NCI-H446 (cell line): Measurements from ENCODE around the gene STK24.

ENCODE experiments used
- DNase-seq, 2 experiments: peaks; one replicate each; lab custom pipeline; 2025; lab: John Stamatoyannopoulos, UW

Gene STK24

DNA sequence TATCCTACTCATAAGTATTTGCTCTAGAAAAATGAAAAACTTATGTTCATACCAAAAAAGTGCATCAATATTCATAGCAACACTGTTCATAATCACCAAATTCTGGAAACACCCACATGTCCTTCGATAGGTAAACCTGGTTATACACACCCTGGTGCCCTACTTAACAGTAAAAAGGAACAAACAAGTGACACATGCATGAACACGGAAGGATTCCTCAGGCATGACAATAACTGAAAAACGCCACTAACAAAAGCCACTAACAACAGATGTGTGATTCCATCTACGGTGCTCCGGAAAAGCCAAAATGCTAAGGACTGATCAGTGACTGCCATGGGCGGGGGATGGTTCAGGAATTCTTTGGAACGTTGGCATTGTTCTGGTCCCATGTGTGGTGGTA is 65.5 kb downstream of the STK24 start:
- DNase-seq = no peak

DNA sequence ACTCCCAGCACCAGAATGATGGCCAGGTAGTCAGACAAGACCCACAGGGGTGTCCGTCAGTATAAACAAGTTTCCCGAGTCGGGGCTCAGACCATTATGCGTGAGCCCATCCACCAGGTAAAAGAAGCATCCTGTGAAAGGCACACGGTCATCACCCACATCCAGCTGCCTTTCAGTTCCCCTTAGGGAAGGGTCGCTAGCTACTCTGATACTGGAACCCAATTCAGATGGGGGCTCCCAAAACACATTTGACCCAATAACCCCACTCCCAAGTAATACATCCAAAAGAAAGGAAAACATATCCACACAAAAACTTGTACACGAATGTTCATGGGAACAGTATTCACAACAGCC is 66.8 kb downstream of the STK24 start:
- DNase-seq = no peak

DNA sequence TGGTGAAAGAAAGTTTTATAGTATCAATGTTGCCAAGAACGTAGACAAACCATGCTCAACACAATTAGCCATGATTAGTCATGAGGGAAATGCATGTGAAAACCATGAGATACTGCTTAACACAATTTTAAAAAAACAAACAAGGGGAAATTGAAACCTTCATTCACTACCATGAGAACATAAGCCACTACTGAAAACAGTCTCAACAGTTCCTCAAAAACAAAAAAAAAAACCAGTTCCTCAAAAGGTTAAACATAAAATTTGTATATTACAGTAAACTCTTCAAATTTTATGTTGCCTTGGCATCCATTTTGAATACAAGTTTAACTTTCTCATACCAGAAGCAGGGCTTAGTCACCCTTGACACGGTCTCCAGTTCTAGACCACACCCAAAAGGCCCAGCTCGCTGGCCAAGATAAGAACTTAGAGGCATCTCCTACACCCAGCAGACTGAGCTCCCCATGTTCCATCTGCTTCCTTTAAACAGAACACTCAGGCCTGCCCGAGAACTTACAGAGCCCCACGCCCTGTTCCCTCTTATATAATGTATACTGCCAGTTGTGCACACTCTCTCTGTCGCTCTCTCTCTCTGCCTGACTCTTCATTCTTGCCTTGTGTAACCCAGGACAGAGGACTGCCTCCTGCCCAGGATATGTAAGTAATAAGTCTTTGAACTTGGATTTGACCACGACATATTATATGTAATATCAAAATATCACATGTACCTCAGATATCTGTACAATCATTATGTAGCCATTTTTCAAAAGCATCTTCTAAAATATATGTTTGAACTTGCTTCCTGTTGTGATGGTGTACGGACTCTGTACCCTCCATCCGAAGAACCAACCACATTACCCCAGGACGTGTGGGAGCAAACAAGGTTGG is 67.4 kb downstream of the STK24 start:
- DNase-seq = no peak

DNA sequence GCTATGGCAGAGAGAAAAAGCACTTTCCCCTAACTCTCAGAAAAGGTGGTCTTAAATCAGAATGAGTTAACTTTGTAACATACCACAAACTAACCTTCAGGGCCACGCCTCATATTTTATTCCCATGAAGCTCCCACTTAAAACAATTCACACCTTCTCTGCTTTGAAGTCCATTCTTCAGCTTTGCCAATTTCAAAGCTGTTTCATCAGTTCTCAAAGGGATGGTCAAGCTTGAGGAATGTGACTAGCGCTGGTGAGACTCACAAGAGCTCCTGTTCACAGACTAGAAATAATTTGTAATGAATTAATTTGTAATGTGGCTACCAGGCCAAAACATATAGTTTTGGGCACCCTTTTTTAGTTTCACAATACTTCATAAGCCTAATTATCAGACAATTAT is 68.2 kb downstream of the STK24 start:
- DNase-seq = no peak

DNA sequence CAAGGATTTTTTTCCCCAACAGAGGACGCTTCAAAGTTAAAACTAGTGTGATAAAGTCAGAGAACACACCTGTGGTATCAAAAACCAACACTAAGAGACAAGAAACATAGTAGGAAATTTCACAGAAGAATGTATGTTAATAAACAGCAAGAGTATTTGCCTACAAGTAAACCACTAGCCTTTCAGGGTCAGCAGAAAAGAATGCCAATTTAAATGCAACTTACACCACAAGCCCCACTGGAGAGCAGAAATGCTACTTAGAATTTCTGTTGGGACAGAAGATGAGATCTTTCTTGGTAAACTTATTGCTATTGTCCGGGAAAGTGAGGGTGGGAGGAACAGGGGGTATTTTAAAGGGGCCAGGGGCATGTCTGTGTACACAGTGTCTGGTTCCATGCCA is 68.6 kb downstream of the STK24 start:
- DNase-seq = no peak

DNA sequence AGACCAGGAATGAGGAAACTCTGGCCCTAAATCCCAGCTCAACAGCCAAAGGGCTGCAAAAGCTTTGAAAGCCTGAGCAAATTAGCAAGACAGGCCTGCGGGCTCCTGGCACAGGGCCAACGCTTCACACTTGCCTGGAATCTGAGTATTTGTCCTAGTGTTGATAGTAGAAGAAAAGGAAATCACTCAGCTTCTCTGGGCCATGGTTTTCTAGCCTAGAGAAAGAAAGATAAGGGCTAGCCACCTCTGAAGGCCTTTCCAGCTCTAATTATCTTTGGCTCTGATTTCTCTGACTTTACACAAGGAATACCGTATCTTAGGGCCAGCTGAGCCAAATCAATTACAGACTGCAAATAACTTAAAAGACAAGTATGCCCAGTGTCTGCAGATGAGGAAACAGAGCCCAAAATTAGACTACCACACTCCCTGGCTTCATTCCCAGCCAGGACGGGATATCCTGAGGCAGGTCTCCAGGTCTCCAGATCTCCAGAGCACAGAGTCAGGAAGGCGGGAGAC is 69.6 kb downstream of the STK24 start:
- peak; percentile 11 to 64 for DNase-seq

DNA sequence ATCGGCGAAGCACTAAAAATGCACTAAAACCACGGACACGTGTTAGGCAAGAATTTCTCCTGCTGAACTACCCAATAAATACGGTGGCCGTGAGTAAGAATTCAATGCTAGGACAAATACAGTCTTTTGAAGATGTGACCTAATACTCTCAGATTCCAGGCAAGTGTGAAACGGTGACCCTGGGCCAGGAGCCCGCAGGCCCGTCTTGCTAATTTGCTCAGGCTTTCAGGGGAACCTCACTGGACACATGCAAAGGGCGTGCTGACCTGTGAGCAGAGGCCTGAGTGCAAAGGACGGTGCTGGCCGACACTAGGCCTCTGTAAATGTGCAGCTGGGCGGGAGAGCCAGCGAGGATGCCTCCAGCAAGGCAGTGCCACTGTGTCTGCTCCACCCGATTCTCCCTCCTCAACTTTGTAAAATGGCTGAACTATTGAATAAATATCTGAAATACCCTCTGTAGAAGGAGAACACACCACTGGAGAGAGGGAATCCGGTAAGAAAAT is 70.1 kb downstream of the STK24 start:
- DNase-seq = no peak

DNA sequence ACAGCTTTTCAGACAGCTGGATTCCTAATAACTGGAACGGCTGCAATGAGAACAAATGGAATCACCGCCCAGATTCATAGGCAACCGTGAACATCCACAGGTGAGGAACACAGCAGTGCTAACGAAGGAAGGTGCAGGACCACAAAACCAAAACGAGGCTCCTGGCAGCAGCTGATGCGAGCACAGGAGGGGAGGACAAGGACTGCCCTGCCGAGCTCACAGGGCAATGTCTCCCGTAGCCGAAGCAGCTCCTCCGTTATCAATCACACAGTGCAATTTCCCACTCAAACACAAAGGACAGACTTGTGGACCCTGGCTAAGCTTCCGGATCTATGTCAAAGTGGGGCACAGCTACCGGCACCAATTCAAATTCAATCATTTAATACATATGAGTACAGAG is 70.6 kb downstream of the STK24 start:
- no peak for DNase-seq

DNA sequence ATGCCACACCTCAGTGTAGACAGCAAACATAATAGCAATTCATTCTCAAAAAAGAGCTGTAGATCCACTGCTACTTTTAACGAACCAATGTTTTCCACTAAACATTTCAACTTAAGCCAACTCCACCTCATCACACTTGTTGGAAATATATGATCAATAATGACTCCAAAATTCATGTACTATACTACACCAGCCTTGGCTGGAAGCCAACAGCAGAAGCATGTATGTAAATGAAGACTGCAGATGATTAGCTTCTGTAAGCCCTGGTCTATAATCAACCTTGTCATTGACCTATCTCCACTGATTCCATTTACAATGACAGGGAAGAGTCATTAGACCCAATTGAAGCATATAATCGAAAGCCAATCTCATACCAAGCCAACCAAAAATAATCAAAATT is 71.7 kb downstream of the STK24 start:
- DNase-seq = no peak

DNA sequence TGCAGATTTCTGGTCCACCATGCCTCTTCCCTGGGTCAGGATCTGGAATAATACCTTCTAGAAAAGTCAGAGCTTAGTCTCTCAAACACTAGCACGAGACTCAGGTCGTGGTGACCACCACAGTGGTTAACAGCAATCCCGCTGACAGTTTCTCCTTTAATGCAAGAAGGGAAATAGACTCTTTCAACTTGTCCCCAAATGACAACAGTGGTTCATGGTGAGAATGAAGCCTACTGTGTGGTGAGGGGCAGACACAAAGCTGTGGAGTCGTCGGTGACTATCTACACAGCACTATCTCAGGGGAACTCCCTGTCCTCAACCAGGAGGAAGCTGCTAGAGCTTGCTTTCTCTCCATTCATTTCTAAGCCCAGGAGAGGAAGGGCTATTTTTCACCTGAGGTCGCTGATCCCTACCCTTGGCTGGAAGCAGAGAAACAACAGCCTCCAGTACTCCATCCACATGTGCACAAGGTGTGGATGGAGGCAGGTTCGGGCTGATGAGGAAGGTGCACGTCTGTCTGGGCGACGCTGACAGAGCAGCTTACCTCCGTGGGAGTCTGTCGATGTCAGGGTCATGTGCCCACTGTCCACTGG is 72.4 kb downstream of the STK24 start:
- no peak for DNase-seq

DNA sequence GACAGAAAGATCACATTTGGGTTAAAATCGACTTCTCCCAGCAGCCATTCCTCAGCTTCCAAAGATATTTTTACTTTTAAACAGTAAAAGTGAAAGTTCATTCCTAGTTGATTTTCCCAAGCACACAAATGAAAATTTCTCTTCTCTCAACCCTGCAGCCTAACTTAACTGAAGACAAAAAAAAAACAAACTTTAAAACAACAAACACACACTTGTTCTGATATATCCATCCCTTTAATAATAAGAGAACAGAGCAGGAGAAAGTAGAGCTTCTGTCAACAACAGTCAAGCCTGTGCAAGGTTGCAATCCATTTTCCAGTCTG is 72.9 kb downstream of the STK24 start:
- no peak for DNase-seq

DNA sequence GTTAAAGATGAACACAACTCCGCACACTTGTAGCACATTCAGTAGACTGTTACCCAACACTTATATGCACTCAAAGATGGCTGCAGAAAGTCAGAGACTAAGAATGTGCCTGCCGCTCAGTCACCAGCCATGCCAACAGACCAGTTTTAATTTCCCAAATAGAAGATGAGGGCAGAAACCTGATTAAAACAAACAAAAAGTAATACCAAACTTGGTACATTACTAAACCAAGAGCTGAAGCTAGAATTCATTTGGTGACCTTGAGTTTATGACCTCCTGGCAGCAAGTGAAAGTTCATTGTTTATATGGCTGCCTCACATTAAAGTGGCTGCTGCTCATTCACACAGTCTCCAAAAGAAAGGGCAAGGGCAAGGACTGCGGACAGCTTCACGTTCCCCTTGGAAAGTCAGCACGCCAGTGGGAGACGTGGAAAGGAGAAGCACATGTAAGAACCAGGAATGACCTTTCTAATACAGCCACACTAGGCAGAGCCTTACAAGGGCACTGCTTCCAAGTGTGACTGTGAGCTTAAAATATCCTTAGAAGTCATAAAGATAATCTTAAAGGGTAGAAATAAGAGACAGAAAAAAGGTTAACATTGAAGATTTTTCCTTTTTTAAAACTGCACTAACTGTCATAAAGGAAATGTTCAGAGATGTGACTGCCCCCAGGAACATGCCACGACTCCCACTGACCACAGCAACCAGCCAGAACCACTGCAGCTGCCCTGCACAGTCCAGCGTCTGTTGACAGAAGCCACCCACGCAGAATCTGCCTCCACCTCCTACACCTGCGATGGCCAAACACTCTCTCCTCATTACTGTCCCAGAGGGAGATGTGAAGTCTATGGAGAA is 73.5 kb downstream of the STK24 start:
- DNase-seq = no peak

DNA sequence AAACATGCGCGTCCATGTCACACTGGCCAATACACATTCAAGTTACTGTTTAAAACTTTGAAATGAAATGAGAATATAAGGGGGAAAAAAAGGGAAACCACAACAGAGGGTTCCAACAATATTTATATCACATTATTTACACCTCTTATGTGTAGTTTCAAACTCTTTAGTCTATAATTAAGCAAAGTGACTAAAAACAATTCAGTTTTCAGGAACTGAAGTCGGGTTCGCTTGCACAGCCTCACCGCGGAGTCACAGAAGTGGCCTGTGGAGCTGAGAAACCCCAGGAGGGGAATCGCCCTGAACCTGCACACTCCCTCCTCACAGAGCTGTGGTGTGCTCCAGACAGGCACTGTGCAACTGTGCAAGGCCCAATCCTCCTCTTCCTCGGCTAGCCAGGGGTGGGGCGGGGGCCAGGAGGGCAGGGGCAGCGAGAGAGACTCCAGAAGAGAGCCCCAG is 75.9 kb downstream of the STK24 start:
- DNase-seq = no peak

DNA sequence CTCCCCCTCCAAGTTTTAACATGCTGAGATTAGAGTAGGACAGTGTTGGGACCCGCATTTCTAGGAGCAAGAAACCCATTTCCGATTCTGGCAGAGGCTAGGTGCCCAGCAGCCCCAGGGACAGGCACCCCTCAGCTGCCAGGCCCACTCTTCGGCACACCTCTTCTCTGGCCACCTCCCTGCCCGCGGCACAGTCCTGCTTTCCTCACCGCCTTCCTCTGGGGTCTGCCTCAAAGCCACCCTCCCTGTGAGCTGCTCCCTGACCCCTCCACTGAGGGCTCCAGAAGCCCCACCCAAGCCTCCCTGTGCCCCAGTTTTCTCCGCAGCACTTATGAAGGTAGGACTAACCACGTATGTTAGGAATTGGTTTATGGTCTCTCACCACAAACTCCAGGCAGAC is 79.9 kb downstream of the STK24 start:
- no peak for DNase-seq

DNA sequence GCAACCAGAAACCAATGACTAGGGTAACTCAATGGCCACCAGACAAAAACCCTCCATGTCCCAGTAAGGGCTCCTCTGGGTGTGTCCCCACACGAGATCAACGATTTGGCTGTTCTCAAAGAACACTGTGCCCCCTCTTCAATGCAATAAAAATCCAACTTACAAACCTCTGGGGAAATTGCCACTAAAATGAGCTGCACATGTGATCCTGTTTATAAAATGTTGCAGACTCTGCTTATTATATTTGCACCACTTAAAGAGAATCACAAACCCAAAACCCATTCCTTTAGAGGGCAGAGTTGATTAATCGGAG is 80.5 kb downstream of the STK24 start:
- DNase-seq = no peak

DNA sequence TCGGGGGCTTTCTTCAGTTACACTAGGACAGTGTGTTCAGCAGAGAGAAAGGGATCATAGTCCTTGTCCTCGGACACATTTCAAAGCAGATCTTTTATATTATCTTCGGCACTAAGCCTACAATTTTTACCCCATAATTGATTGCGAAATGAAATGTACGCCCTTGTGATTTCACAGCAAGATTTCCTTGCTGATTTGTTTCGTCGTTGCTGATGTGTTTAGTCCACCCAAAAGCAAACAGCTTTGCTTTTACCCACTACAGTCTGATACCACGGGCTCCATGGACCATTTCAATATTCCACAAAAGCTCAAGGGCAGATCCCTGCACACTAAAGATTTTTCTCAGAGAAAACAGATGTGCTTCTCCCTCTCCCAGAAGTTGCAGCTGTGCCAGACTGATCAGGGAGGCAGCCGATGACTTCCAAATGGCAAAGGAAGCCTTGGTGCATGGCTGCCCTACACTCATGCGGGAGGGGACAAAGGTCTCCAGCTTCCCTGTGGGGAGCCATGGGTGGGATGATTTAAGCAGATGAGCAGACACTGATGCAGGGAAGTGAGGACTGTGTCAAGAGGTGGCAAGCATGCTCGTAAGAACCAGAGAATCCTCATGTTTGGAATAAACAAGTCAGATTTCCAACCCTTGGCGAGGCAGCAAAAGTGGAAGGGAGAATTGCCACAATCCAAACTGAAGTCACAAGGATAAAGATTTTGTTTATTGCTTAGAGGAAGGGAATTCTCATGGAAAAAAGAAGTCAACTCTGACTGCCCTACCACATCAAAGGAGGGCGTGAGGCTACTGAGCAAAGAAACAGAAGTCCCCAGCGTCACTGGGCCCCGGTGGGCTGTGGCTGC is 81.1 kb downstream of the STK24 start:
- no peak for DNase-seq

DNA sequence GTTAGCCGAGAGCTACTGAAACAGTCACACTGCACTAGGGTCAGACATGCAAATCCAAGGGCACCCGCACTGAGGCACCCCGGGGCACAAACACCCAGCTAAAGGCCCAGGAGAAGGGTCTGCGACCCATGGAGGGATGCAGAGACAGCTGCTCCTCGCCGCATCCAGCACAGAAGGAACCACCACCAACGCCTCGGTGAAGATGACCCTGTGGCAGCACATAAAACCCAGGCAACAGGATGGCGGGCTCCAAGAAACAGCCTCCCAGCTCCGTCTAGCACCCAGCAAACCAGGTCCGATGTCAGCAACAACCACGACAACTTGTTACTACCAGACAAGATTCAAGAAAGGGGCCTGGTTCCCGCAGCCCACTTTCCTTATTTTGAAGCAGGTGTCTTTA is 82.1 kb downstream of the STK24 start:
- no peak for DNase-seq

DNA sequence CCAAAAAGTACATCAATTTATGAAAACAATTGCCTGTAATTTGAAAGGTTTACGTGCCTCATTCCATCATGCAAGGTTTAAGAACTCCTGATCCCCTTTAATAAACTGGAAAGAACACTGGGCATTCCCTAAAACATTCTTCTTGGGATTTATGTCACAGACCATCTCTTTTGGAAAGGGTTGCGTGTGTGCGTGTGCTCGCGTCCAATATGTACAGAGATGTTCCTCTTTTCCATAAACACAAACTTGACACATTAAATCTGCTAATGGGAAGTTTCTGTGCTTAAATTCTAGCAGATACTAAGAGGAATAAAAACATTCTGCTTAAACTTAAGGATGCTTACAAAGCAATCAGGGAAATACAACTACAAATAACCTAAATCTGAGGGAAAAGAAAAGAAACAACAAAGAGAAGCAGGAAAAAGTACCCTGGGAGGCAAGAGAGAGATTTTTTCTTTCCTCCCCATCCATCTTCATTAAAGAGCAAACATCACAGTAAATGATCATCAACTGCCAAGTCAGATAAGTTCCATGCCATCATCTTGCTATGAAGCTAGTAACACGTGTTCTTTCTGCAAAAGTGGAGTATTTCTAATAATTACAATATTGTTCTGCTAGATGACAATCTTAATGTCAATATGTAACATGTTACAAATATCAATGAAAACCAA is 83.7 kb downstream of the STK24 start:
- DNase-seq = no peak

DNA sequence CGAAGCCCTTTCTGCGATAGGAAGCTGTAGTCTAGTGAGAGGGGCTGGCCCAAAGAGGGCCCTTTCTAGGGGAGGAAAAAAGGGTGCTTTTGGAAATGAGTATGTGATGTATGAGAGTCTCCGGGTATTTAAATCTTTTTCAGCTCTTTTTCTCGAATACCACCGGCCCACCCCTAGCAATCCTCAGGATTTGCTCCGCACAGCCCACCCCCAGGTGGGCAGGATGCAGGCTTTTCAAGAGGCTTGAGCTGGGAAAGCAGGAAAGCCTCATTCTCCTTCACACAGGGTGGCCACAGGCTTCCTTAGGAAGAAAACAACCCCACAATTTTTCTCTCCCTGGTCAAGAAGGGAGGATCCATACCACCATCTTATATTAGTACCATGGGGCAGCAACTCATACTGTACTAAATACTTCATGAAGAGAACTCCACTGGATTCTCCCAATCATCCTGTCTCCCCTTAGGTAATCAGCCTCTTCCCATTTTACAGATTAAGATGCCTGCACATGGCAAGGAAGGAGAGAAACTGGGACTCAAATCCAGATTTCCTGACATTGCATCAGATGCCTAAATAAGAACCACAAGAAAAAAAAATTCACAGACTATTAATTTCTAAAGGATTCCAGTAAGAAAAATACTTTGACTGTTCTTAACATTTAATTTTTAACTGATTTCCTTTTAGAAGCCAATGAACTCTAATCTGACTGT is 84.4 kb downstream of the STK24 start:
- no peak for DNase-seq

DNA sequence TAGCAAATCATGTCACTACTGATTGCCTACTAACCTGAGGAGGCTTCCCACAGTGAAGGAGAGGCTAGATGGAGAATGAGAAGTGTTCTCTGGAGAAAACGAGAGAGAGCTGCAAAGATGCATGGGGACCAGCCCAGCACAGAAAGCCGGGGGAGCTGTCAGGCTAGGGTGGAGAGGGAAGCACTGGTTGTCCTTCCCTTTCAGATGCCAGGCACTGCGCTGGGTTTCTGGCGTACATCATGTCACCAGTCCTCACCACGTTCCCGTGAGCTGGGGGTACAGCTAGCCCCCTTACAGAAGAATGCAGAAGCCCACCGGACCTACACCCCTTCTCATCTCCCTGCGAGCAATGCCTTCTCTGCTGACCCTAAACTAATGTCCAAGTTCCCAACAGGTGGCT is 86.0 kb downstream of the STK24 start:
- no peak for DNase-seq
